HG02759 (cell line): ENCODE measurements around the gene BGN.

Source experiments
- ATAC-seq: cut with Tn5 transposase; IDR thresholded peaks from one replicate; pipeline ENCODE4 v1.9.1; 2021; ENCODE audit warnings: mild to moderate bottlenecking, moderate library complexity; ENCODE audit not compliant: unreplicated experiment

The BGN gene

GRCh38 chrX:153494541-153495361, at the start of gene BGN:
Gene BGN, plus strand, starts transcription at chrX:153494980. Its CDS starts 9,652 bp downstream, at chrX:153504632.
- ATAC-seq: no peak

- no peak for ATAC-seq
These were observed 49.5 kb upstream of the BGN start for GRCh38 chrX:153445106-153445855.

- ATAC-seq: no peak
These were observed 48.7 kb upstream of the BGN start, which contains the start of gene TREX2 for GRCh38 chrX:153445856-153446635. Gene TREX2, minus strand, starts transcription at chrX:153446056. Its CDS starts 626 bp downstream, at chrX:153445430.

GRCh38 chrX:153446636-153446936, 48.2 kb upstream of the BGN start:
- no peak for ATAC-seq

GRCh38 chrX:153446950-153447580, 47.7 kb upstream of the BGN start:
- ATAC-seq: no peak

- no peak for ATAC-seq
These were observed 47.2 kb upstream of the BGN start for GRCh38 chrX:153447581-153447960.

- no peak for ATAC-seq
These were observed 46.0 kb upstream of the BGN start for GRCh38 chrX:153448556-153449367.

- no peak for ATAC-seq
These were observed 45.2 kb upstream of the BGN start for GRCh38 chrX:153449368-153450113.

GRCh38 chrX:153450114-153450948, 44.4 kb upstream of the BGN start:
- ATAC-seq: no peak

- ATAC-seq: no peak
These were observed 43.9 kb upstream of the BGN start for GRCh38 chrX:153450949-153451277.

GRCh38 chrX:153454901-153455550, 39.8 kb upstream of the BGN start:
- ATAC-seq: no peak

- no peak for ATAC-seq
These were observed 39.2 kb upstream of the BGN start for GRCh38 chrX:153455571-153455970.

GRCh38 chrX:153456161-153456560, 38.6 kb upstream of the BGN start:
- no peak for ATAC-seq

GRCh38 chrX:153456704-153457103, 38.1 kb upstream of the BGN start:
- no peak for ATAC-seq

GRCh38 chrX:153457136-153457825, 37.5 kb upstream of the BGN start:
- ATAC-seq: no peak

- no peak for ATAC-seq
These were observed 36.8 kb upstream of the BGN start for GRCh38 chrX:153457827-153458466.

- ATAC-seq: no peak
These were observed 36.3 kb upstream of the BGN start for GRCh38 chrX:153458476-153458875.
